CD14-positive monocyte (primary cell): Measurements from ENCODE around the gene SNX8. TPM values are rescaled to one million over a fixed set of nuclear protein-coding genes. Genes with fewer than 3 reads are reported as not detected.

Experiments
- DNase-seq, 3 donors: peaks; one replicate each; pipeline ENCODE4 v3.0.0-alpha.2; 2011 to 2022
- H2AFZ ChIP-seq: 2 replicates; pipeline ENCODE4 v1.6.0; 2012; ENCODE audit warnings: mild to moderate bottlenecking, low read depth, low read length, inconsistent platforms; ENCODE audit not compliant: insufficient read depth, poor library complexity, severe bottlenecking
- H3K27ac ChIP-seq, 2 donors: 1 replicate in 1 of 2; 2 replicates in 1 of 2; pipeline ENCODE4 v1.5.1; 2012 to 2013; ENCODE audit warnings: low read length in 2 of 2, control low read depth in 1 of 2, inconsistent platforms in 1 of 2, low read depth in 1 of 2, mild to moderate bottlenecking in 1 of 2
- H3K27me3 ChIP-seq, 2 donors: one replicate each; pipeline versions ENCODE4 v1.6.0 to v1.6.1; 2011 to 2013; ENCODE audit warnings: low read length in 2 of 2; ENCODE audit not compliant: control insufficient read depth in 2 of 2, insufficient read depth in 2 of 2
- H3K36me3 ChIP-seq, 2 donors: replicated peaks in 1 of 2; 1 replicate in 1 of 2; 2 replicates in 1 of 2; pipeline versions ENCODE4 v1.5.1 to v1.6.1; 2012 to 2013; ENCODE audit warnings: low read length in 2 of 2, control low read depth in 1 of 2, inconsistent platforms in 1 of 2, mild to moderate bottlenecking in 1 of 2; ENCODE audit not compliant: insufficient read depth in 2 of 2, control insufficient read depth in 1 of 2
- H3K4me1 ChIP-seq, 2 donors: 1 replicate in 1 of 2; 2 replicates in 1 of 2; pipeline versions ENCODE4 v1.5.1 to v1.6.1; 2012 to 2013; ENCODE audit warnings: low read length in 2 of 2, control low read depth in 1 of 2, inconsistent platforms in 1 of 2, mild to moderate bottlenecking in 1 of 2, moderate library complexity in 1 of 2; ENCODE audit not compliant: insufficient read depth in 2 of 2, control insufficient read depth in 1 of 2
- H3K4me2 ChIP-seq: replicated peaks from 2 replicates; pipeline ENCODE3; 2012; ENCODE audit warnings: low read length, moderate library complexity, mild to moderate bottlenecking; ENCODE audit not compliant: poor library complexity, severe bottlenecking; ENCODE audit errors: extremely low read depth
- H3K4me3 ChIP-seq, 3 experiments: fragments of 200-600 bp in 1 of 3; sonication (generic) in 1 of 3; replicated peaks in 1 of 3; 1 replicate in 2 of 3; 2 replicates in 1 of 3; pipeline ENCODE4 v1.5.1; 2011 to 2013; ENCODE audit warnings: low read length in 3 of 3, mild to moderate bottlenecking in 3 of 3, control low read depth in 2 of 3, low read depth in 2 of 3, inconsistent platforms in 1 of 3, moderate library complexity in 1 of 3
- H3K79me2 ChIP-seq: 2 replicates; pipeline ENCODE4 v1.6.0; 2012; ENCODE audit warnings: mild to moderate bottlenecking, control low read depth, inconsistent platforms, low read length, moderate library complexity; ENCODE audit not compliant: insufficient read depth
- H3K9ac ChIP-seq: 2 replicates; pipeline ENCODE4 v1.6.0; 2017; ENCODE audit warnings: low read length, mild to moderate bottlenecking; ENCODE audit not compliant: insufficient read depth, poor library complexity, severe bottlenecking
- H3K9me3 ChIP-seq, 2 donors: replicated peaks in 1 of 2; 1 replicate in 1 of 2; 2 replicates in 1 of 2; pipeline versions ENCODE4 v1.5.1 to v1.6.1; 2012 to 2013; ENCODE audit warnings: low read length in 2 of 2, control low read depth in 1 of 2; ENCODE audit not compliant: control insufficient read depth in 1 of 2, insufficient read depth in 1 of 2
- H4K20me1 ChIP-seq: 2 replicates; pipeline ENCODE4 v1.6.0; 2012; ENCODE audit warnings: mild to moderate bottlenecking, low read length, control low read depth, moderate library complexity; ENCODE audit not compliant: insufficient read depth
- H3K27ac Mint-ChIP-seq, 7 donors: one replicate each; pipeline ENCODE4 v1.8.0; 2020; ENCODE audit warnings: mild to moderate bottlenecking in 7 of 7, mixed read lengths in 7 of 7, moderate library complexity in 6 of 7, inconsistent platforms in 2 of 7
- H3K27me3 Mint-ChIP-seq, 3 donors: one replicate each; pipeline ENCODE4 v1.8.0; 2021 to 2022; ENCODE audit warnings: low read depth in 3 of 3, mild to moderate bottlenecking in 3 of 3, mixed read lengths in 3 of 3, moderate library complexity in 3 of 3, inconsistent platforms in 1 of 3
- H3K36me3 Mint-ChIP-seq, 2 donors: one replicate each; pipeline ENCODE4 v1.8.0; 2020; ENCODE audit warnings: mixed read lengths in 2 of 2, inconsistent platforms in 1 of 2, mild to moderate bottlenecking in 1 of 2
- H3K4me1 Mint-ChIP-seq: one replicate; pipeline ENCODE4 v1.8.0; 2020; ENCODE audit warnings: mild to moderate bottlenecking, mixed read lengths
- H3K4me3 Mint-ChIP-seq, 2 donors: one replicate each; pipeline ENCODE4 v1.8.0; 2020; ENCODE audit warnings: mild to moderate bottlenecking in 2 of 2, mixed read lengths in 2 of 2, moderate library complexity in 1 of 2
- H3K9me3 Mint-ChIP-seq, 7 donors: one replicate each; pipeline ENCODE4 v1.8.0; 2020 to 2022; ENCODE audit warnings: mixed read lengths in 7 of 7, mild to moderate bottlenecking in 6 of 7, moderate library complexity in 6 of 7, inconsistent platforms in 2 of 7
- WGBS: methylation state at CpG from one replicate; pipeline ENCODE4 v1.1.5; 2013; ENCODE audit warnings: missing lambda C conversion rate; ENCODE audit not compliant: insufficient coverage; 5-methylcytosine and 5-hydroxymethylcytosine counted together
- intact Hi-C, 2 donors: fragments of 100-400 bp; cut with micrococcal nuclease; formaldehyde crosslinking; loops; one replicate each; pipeline versions ENCODE4 v1.15.0 to v1.15.1; 2023
- polyA minus RNA-seq: library from RNA; depleted of rRNA, polyadenylated mRNA; stranded (reverse); fragments of >200 nt; gene quantifications from 2 replicates; pipeline ENCODE4 v1.2.3, GENCODE V29; 2012
- polyA plus RNA-seq, 3 donors: library from polyadenylated mRNA; depleted of rRNA in 1 of 3; unstranded in 2 of 3; stranded (reverse) in 1 of 3; fragments of 300-500 nt in 2 of 3; fragments of >200 nt in 1 of 3; fragmentation: Illumina TruSeq in 2 of 3; gene quantifications; 1 replicate in 2 of 3; 2 replicates in 1 of 3; pipeline ENCODE4 v1.2.3, GENCODE V29; 2012 to 2021
- total RNA-seq, 12 experiments: library from RNA in 1 of 12; stranded (reverse) in 1 of 12; fragments of 120-200 nt in 1 of 12; gene quantifications; one replicate each; pipeline ENCODE4 v1.2.4 and lab custom pipeline; 2013 to 2026; ENCODE audit warnings: mixed read lengths in 6 of 12, inconsistent platforms in 1 of 12
- TF ChIP-seq, protein P1 (sequence below): fragments of 200-600 bp; IDR thresholded peaks from one replicate; pipeline ENCODE4 v1.8.0; 2022; ENCODE audit warnings: antibody characterized with exemption, mild to moderate bottlenecking

Gene SNX8, protein sequence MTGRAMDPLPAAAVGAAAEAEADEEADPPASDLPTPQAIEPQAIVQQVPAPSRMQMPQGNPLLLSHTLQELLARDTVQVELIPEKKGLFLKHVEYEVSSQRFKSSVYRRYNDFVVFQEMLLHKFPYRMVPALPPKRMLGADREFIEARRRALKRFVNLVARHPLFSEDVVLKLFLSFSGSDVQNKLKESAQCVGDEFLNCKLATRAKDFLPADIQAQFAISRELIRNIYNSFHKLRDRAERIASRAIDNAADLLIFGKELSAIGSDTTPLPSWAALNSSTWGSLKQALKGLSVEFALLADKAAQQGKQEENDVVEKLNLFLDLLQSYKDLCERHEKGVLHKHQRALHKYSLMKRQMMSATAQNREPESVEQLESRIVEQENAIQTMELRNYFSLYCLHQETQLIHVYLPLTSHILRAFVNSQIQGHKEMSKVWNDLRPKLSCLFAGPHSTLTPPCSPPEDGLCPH
- total RNA-seq (2013): 8.8 TPM
- 10 to 100 TPM; 15.4 to 43.7 (median 41.9) TPM for polyA plus RNA-seq
- polyA minus RNA-seq: 9.4 and 13.9 TPM in 2 replicates
- 11.1 to 23.4 (median 16.1) reads per million in 11 experiments for total RNA-seq (lab: John Stamatoyannopoulos, UW)

DNA sequence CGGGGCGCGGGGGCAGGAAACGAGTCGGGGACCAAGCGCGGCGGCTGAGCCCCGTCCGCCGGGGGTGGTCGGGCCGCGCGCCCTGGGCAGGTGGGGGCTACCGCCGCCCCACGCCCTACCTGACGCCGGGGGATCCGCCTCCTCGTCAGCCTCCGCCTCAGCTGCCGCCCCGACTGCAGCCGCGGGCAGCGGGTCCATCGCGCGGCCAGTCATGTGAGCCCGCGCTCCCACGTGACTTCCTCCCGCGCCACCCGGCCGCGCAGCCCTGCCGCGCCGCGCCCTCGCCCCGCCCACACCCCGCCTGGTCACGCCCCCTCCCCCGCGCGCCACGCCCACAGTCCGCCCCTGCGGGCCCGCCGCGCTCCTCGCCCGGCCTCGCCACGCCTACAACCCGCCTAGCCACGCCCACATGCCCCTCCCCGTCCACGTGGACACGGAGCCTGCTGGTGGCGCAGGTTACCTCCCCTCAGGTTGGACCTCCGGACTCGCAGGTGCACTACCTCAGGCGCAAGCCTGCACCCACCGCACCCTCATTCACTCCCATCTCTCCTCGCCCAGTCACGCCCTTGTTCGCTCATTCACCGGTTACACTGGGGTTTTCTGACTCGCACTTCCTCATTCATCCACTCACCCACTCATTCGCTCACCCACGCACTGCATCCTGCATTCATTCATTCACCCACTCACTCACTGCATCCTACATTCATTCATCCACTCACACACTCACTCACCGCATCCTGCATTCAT lies at the start of gene SNX8:
Gene SNX8 (minus strand): TSS at position 233 of the 747 bp plus-strand sequence. CDS start 20 bp downstream, at position 213.
- peaks cover 7 to 10% of the 10 kb centered on the region in 2 donors for H3K36me3 Mint-ChIP-seq
- peaks cover 5% of the 10 kb centered on the region for H4K20me1 ChIP-seq
- no peaks in the 10 kb centered on the region for H3K36me3 ChIP-seq
- TF ChIP-seq, protein P1, sequence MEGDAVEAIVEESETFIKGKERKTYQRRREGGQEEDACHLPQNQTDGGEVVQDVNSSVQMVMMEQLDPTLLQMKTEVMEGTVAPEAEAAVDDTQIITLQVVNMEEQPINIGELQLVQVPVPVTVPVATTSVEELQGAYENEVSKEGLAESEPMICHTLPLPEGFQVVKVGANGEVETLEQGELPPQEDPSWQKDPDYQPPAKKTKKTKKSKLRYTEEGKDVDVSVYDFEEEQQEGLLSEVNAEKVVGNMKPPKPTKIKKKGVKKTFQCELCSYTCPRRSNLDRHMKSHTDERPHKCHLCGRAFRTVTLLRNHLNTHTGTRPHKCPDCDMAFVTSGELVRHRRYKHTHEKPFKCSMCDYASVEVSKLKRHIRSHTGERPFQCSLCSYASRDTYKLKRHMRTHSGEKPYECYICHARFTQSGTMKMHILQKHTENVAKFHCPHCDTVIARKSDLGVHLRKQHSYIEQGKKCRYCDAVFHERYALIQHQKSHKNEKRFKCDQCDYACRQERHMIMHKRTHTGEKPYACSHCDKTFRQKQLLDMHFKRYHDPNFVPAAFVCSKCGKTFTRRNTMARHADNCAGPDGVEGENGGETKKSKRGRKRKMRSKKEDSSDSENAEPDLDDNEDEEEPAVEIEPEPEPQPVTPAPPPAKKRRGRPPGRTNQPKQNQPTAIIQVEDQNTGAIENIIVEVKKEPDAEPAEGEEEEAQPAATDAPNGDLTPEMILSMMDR: no peak
- peaks cover 1 to 6% (median 2%) of the 10 kb centered on the region in 3 donors for H3K27me3 Mint-ChIP-seq
- peaks cover 11 to 23% of the 10 kb centered on the region in 2 donors for H3K4me1 ChIP-seq
- peaks cover 34% of the 10 kb centered on the region for H3K4me1 Mint-ChIP-seq
- H3K27me3 ChIP-seq: no peaks in the 10 kb centered on the region
- H3K4me3 ChIP-seq: peak within 1 kb of the TSS; percentile 63 to 83 (median 78)
- H2AFZ ChIP-seq: peak within 1 kb of the TSS; percentile 90
- 1% methylated on average over 77 of the region's 78 CpGs for WGBS
- peak within 1 kb of the TSS; percentile 36 to 78 for H3K27ac ChIP-seq
- H3K9me3 ChIP-seq: no peaks in the 10 kb centered on the region
- peak within 1 kb of the TSS; percentile 84 for H3K9ac ChIP-seq
- H3K4me3 Mint-ChIP-seq: peak within 1 kb of the TSS; percentile 91 to 99
- H3K4me2 ChIP-seq: peak within 1 kb of the TSS; percentile 91
- intact Hi-C loops: loop anchor here (2.0 to 5.0 kb wide), 3 partner anchors 40 to 88 kb away; partner anchors contain the start of genes MRM2 (in 2 of the 2), NUDT1 (in 2 of the 2), CHST12 (in 1 of the 2) and EIF3B (in 1 of the 2)
- H3K27ac Mint-ChIP-seq: peak within 1 kb of the TSS in 6 of 7 donors; percentile 64 to 92 (median 85)
- H3K9me3 Mint-ChIP-seq: peaks cover 0 to 5% (median 0%) of the 10 kb centered on the region in 7 donors
- peaks cover 35% of the 10 kb centered on the region for H3K79me2 ChIP-seq
- DNase-seq: peak; percentile 82 to 90 (median 84)
